GM18870 (cell line): ENCODE results near the gene NSF.
"Not testable (repeated sequence)": the region's sequence is repeated elsewhere in the genome, so short reads cannot be mapped to it uniquely, and the experiment has no call there.

ENCODE experiments used
- ATAC-seq: cut with Tn5 transposase; IDR thresholded peaks from one replicate; pipeline ENCODE4 v1.9.1; 2021; ENCODE audit warnings: moderate library complexity; ENCODE audit not compliant: unreplicated experiment

NSF gene

DNA sequence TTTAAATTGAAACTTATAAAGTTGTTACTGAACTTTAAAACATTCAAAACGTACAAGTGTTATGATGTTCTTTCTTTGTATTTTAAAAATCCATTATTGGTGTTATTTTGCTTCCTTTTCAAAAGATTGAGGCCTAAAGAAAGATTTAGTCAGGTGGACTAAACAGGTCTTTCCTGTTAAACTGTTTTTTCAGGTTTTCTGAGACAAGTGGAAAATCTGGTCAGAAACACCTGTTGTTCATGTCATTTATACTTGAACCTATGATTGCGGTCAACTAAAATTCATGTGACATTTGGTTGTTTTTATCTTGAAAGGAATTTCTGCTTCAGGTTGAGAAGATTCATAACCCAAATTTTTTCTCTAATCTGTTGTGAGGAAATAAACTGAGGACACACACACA lies 108.5 kb downstream of the NSF start:
- ATAC-seq: not testable (repeated sequence)

DNA sequence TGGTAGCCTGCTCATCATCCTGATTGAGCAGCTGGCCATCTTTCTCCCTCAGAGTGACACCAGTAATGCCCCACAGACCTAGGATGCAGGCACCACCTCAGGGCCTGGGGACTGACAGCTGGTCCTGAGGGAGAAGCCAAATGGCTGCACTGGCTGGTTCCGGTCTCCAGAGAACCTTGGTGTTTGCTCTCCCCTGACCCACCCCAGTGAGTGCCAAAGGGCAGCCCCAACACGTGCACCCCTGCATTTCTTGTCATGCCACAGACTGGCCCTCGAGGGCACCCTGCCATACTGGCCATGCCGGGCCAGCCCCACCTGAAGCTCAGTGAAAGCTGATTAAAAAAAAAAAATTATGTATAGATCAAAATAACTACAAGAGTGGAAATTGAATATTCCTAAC lies 127.5 kb downstream of the NSF start:
- no peak for ATAC-seq

DNA sequence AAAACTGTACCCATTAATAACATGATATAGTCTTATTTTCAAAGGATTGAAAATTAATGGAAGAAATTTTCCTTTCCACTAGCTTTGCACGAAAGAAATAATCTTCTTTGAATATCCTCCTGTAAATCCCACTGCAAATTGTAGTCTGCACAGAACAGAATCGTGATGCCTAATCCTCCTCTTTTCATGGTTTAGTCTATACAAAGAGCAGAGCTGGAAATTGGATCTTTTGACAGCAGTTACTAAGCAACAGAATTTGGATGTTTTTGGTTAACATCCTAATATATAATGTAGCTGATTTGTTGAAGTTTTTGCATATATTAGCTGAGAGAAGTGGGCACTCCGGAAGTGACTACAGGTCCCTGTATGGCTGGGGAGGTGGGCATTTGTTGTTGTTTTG lies 129.4 kb downstream of the NSF start:
- no peak for ATAC-seq

DNA sequence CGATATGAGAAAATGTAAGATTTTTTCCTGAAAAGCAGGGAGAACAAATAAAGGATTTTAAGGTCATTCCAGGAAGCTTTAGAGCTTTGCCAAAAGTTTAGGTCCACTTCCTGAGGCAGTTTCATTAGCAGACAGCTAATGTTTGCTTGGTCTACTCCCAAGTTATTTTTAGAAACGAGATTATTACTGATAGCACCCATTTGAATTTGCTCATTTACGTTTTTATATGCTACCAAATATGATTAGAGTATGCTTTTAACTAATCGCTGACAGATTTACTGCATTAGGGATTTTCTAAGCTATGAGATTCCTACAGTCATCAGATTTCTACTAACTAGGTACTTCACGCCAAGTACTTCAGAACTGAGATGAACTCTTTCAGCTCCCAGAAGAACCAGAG lies 129.9 kb downstream of the NSF start:
- ATAC-seq: no peak

- no peak for ATAC-seq
Observed at GRCh38 chr17:46722662-46723285, 132.3 kb downstream of the NSF start.

DNA sequence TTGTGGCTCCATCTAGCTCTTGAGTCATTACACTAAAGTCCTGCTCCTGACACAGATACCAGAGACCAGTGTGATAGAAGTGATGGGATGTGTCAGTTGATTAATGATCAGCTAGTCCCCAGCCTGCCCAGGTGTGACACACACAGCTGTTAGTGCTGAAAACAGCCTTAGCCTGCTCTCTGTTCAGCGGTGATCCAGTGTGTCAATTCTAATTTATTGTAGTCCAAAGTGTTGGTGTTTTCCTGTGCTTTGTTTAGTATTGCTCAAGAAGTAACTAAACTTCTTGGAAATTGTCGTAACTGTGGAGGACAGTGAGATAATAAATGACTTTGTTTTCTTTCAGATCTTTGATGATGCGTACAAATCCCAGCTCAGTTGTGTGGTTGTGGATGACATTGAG lies 135.7 kb downstream of the NSF start:
- ATAC-seq: no peak

DNA sequence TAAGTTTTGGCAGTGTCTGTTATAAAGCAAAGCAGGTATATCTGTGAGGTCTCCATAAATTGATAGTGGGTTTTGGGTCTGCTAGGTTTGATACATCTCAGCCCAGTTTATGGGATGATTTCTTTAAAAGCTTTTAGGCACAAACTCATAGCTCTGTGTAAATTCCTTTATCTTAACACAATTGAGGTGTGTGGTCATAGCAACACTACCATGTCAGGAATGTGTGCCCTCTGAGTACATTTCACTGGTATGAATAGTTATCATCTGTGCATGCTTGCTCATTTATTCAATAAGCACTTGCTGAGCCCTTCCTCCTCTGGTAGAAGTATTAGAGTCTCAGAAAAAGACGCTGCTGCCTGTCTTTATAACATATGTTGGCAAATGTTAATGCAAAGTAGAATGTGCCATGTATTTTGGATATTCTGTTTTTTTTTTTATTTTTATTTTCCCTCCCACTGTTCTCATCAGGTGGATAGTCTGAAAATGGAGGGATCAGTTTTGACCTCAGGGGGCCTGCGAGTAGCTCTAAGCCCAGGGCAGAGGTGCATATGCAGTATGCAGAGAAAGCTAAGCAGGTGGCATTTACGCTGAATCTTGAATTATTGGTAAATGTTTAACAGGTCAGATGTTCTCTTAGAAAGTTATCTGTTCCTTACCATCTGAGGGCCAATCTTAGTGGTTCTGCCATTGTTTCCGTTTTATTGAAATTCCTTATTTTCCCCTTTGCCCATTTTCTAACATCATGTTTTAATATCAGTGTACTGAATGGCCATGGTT lies 137.3 kb downstream of the NSF start:
- ATAC-seq: no peak

GRCh38 chr17:46730026-46730425 lies 139.6 kb downstream of the NSF start:
- ATAC-seq: no peak

DNA sequence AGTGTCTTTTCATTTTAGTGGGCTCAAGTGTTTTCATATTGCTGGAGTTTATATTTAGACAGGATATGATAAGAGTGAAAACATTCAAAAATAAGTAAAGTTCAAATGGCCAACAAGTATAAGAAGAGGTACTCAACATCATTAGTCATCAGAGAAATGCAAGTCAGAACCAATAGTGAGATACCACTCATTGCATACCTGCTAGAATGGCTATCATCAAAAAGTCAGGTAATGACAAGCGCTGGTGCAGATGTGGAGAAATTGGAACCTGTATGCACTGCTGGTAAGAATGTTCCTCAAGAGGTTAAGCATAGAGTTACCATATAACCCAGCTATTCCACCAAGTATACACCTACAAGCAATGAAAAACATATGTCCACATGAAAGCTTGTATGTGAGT lies 140.2 kb downstream of the NSF start:
- ATAC-seq: no peak

GRCh38 chr17:46732160-46732559 lies 141.7 kb downstream of the NSF start:
- ATAC-seq: no peak

- no peak for ATAC-seq
Observed at GRCh38 chr17:46732754-46733398, 142.4 kb downstream of the NSF start.

GRCh38 chr17:46733837-46734475 lies 143.5 kb downstream of the NSF start:
- no peak for ATAC-seq

- ATAC-seq: no peak
Observed at GRCh38 chr17:46736100-46736499, 145.6 kb downstream of the NSF start.

GRCh38 chr17:46737326-46737725 lies 146.9 kb downstream of the NSF start:
- no peak for ATAC-seq

- no peak for ATAC-seq
Observed at GRCh38 chr17:46738544-46738943, 148.1 kb downstream of the NSF start.

GRCh38 chr17:46739982-46740381 lies 149.5 kb downstream of the NSF start:
- ATAC-seq: no peak

GRCh38 chr17:46741122-46741730 lies 150.8 kb downstream of the NSF start:
- no peak for ATAC-seq

- ATAC-seq: no peak
Observed at GRCh38 chr17:46742565-46743270, 152.2 kb downstream of the NSF start.

GRCh38 chr17:46744441-46744840 lies 154.0 kb downstream of the NSF start:
- no peak for ATAC-seq

- no peak for ATAC-seq
Observed at GRCh38 chr17:46745376-46745775, 154.9 kb downstream of the NSF start.

DNA sequence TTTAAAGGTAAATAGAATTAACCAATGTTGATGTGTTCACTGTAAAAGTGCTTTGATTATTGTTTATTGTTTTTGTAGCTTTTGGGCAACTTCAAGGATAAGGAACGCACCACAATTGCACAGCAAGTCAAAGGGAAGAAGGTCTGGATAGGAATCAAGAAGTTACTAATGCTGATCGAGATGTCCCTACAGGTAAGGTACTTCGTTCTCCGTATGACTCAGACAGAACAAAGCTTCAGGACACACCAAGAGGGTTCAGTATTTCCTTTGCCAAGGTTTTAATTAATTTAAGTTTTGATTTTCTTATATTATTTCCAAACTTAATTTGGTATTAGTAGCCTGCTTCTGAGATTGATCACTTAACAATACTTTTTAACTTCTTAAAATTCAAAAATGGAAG lies 161.0 kb downstream of the NSF start:
- ATAC-seq: no peak
